G401.6 (cell line): ENCODE data around the gene REX1BD.
"Not testable (repeated sequence)": the region's sequence is repeated elsewhere in the genome, so short reads cannot be mapped to it uniquely, and the experiment has no call there.

Experiments
- FAIRE-seq: peaks from 2 replicates; lab custom pipeline; 2012; peaks lifted over from hg19 to GRCh38; lab: Jason Lieb, UNC

Gene REX1BD

GRCh38 chr19:18577365-18577914 lies 11.2 kb upstream of the REX1BD start:
- FAIRE-seq, result no peak

- FAIRE-seq, result no peak
Measured at GRCh38 chr19:18580311-18580710, 8.3 kb upstream of the REX1BD start.

DNA sequence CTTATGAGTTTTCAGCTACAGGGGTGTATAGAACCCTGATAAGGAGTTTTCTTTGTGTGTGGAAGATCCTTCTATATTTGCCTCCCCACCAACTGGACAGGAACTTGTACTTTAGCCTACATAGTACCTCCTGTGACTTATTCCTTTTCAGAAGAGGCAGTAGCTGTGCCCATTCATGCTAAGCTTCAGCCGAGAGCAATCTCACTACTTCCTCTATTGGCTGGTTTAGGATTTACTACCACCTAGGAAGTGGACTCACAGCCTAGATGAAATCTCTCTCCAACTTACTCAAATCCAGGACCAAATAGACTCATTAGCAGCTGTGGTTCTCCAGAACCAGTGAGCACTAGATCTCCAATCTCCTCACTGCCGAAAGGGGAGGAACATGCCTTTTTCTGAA lies 2.3 kb upstream of the REX1BD start:
- FAIRE-seq, result no peak

DNA sequence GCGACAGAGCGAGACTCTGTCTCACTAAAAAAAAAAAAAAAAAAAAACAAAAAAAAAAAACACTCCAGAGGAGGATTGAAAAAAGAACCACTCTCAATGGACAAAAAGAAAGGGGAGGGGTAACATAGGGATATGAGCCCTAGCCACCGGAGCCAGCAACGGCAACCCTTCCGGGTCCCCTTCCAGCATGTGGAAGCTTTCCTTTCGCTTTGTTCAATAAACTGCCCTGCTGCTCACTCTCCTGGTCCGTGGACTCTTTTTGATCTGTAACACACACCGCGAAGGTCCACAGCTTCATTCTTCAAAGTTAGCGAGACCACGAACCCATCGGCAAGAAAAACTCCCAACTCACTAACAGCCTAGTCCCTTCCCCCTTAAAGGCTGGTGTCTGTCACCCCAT lies 1.0 kb upstream of the REX1BD start:
- FAIRE-seq, result no peak

GRCh38 chr19:18587962-18588610 lies 512 bp upstream of the REX1BD start:
- no peak for FAIRE-seq

GRCh38 chr19:18589380-18590272 lies 1.0 kb downstream of the REX1BD start:
- peak; percentile 97 for FAIRE-seq

DNA sequence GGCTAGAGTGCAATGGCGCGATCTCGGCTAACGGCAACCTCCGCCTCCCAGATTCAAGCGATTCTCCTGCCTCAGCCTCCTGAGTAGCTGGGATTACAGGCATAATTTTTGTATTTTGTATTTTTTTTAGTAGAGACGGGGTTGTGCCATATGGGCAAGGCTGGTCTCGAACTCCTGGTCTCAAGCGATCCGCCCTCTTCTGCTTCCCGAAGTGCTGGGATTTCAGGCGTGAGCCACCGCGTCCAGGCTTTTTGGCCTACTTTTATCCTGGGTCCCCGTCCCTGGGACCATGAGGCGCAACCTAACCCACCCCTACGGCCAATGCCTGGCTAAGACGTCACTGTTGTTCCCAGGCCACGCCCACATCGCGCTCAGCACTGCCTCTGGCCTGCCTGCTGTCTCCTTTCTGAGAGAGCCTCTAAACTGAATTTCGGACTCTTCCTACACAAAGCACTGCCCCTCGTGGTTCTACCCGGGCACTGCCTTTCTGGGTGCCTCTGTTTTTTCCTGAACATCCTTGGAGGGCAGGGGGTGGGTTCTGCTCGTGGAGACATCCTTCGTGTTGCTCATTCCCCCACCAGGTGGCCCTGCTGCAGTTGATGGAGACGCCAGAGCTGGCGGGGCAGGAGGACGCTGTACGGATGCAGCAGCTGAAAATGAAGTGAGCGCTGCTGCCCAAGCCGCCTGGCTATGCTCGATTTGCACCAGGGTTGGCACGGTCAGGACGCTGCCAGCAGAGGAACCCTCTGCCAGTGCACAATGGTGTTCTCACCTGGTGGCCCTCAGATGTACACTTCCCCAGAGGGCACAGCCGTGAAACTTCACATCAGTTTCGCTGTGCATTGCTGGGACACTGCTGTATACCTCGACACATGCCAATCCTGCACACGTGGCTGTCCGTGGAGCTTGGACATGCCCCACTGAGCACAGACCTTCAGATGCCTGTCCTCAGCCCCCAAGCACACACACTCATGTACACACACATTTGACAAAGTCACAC lies 2.0 kb downstream of the REX1BD start:
- peak; percentile 97 for FAIRE-seq

DNA sequence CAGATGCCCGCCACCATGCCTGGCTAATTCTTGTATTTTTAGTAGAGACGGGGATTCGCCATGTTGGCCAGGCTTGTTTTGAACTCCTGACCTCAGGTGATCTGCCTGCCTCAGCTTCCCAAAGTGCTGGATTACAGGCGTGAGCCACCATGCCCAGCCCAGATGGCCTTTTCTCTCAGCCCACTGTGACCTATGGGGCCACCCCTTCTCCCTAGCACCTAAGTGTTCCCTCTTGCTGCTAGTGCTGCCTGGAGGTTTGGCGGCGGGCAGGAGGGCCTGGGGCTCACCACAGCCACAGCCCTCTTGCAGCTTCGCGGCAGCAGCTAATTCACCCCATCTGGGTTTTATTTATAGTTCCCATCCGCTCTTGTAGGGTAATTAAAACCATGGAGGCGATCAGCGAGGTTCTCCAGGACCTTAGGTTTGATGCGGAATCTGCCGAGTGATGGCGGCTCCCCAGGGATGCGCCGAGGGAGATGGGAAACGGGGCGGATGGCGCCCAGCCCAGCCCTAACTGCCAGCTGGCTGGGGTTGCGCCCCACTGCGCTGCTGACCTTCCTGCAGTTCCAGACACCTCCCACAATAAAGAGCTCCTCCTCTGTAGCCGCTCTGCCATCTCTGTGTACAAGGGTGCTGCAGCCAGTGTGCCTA lies 3.3 kb downstream of the REX1BD start:
- no peak for FAIRE-seq

DNA sequence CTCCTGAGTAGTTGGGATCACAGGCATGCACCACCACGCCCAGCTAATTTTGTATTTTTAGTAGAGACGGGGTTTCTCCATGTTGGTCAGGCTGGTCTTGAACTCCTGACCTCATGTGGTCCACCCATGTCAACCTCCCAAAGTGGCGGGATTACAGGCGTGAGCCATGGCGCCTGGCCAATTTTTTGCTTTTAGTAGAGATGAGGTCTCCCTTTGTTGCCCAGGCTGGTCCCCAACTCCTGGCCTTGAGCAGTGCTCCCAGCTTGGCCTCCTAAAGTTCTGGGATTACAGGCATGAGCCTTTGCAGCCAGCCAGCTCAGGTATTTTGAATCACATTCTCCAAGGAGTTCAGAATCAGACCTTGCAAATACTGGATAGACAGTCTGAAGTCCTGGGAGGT lies 4.1 kb downstream of the REX1BD start:
- FAIRE-seq, result not testable (repeated sequence)

- no peak for FAIRE-seq
Measured at GRCh38 chr19:18593367-18594095, 4.9 kb downstream of the REX1BD start.

DNA sequence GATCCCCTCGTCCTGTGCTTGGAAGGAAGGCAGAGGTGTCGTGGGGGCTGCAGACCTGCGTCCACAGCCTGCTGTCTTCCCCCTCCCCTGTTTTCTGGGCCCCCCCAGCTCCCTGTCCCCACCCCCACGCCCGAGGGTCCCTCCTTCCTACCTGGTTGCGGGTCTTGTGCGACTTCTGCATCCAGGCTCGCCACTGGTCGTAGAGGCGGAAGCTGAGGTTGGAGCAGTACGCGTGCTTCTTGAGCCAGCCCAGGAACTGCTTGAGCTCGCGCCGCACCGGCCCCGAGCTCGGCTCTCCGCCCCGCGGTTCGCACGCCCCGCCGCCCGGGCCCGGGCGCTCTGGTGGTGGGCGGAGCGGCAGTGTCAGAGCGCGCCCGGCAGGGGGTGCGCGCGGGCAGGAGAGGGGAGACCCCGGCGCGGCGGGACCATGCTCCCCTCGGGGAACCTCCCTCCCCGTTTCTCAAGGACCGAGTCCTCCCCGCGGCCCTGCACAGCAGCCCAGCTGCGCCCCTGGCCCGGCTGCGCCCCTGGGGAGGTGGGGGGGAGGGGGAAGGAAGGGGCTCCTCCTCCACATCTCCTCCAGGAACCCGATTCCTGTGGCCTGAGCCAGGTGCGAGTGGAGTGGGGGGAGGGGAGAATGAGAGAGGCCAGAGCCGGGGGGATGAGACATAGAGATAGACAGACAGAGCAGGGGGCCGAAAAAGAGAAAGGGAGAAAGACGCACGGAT lies 5.7 kb downstream of the REX1BD start:
- no peak for FAIRE-seq

GRCh38 chr19:18594824-18595373 lies 6.3 kb downstream of the REX1BD start:
- FAIRE-seq, result no peak

- no peak for FAIRE-seq
Measured at GRCh38 chr19:18595475-18595874, 6.9 kb downstream of the REX1BD start.

- no peak for FAIRE-seq
Measured at GRCh38 chr19:18596752-18597157, 8.2 kb downstream of the REX1BD start.

DNA sequence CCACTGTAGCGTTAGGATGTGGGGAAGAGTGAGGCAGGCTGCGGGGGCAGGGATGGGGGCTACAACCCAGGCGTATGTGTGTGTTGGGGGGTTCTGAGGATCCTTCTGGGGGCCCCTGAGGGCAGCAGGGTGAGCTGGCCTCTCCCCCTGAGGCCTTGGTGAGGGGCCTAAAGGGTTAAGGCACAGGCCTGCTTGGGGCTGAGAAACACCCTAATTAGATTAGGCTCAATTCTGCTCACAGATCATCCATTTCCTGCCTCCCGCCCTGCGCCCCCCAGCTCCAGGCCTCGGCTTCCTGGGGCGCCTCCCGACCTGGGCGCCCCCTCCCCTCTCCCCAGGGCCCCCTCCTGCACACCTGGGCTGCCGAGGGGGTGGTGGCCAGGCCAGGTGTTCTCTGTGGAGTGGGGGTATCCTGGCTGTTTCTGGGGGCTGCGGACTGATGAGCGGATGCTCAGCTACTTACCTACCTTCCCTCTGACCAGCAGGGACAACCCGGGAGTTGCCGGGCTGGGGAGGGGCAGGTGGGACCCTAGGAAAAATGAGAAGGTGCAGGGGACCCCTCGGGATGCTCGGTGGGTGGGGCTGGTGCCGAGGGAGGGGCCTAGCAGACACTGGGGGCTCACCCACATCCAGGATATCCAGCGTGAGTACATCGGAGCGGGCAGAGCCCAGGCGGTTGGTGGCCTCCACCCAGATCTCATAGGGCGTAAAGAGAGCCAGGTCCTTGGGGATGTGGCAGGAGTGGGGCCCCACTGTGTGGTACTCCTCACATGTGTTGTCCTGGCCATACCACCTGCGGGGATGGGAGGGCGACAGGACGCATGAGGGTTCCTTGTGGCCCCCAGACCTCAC lies 9.4 kb downstream of the REX1BD start:
- FAIRE-seq, result no peak

DNA sequence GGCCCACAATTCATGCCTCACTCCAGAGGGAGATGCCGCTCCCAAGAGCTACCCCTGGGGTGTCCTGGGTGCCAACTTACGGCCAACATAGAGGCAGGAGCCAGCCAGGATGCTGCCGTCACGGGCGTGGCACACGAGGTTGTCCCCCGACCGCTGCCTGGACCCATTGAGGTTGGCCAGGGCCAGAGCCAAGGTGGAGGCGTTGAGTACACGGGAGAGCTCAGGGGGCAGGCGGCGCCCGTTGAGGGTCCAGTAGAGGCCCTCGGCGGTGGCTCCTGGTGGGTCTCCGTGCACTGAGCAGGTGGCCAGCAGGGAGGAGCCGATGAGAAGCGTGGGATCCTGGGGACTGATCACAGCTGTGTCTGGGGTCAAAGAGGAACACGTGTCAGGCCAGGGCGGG lies 10.9 kb downstream of the REX1BD start:
- no peak for FAIRE-seq

DNA sequence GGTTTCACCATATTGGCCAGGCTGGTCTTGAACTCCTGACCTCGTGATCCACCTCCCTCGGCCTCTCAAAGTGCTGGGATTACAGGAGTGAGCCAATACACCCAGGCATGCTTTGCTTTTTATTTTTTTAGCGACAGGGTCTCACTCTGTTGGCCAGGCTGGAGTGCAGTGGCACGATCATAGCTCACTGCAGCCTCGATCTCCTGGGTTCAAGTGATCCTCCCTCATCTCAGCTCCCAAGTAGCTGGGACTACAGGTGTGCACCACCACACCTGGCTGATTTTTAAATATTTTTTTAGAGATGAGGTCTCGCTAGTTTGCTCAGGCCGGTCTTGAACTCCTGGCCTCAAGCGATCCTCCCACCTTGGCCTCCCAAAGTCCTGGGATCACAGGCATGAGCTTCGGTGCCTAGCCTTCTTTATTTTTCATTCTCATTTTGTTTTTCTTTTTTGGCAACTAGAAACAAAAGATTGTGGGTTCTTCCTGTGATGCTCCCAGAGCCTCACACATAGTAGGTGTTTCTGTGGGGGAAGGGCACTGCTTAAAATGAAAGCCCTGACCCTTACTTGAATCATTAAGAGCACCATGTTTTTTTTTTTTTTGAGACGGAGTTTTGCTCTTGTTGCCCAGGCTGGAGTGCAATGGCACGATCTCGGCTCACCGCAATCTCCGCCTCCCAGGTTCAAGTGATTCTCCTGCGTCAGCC lies 12.2 kb downstream of the REX1BD start:
- FAIRE-seq, result not testable (repeated sequence)

- FAIRE-seq, result no peak
Measured at GRCh38 chr19:18601875-18602274, 13.3 kb downstream of the REX1BD start.
